HG03432 (cell line): ENCODE measurements around the gene USH2A.
"Not testable (repeated sequence)": the region's sequence is repeated elsewhere in the genome, so short reads cannot be mapped to it uniquely, and the experiment has no call there.

Experiments
- ATAC-seq: cut with Tn5 transposase; IDR thresholded peaks from one replicate; pipeline ENCODE4 v1.9.1; 2021; ENCODE audit warnings: mild to moderate bottlenecking, moderate library complexity; ENCODE audit not compliant: unreplicated experiment

Gene USH2A

DNA sequence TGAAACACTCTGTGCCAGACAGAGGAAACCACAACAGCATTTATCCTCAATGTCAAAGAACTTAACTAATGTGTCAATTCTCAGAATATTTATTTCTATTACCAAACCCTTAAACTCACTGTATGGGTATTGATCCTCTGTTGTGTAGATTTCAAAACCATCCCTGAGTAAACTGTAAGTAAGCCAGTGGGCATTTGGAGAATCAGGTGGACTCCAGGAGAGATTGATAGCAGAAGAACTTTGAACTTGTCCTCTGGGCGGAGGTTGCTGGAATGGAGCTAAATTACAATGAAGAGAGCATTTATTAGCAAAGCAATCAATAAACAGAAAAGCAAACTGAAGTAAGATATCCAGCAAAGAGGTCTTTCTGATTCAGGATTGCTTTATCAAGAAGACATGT, 216.1 kb downstream of the USH2A start:
- no peak for ATAC-seq

GRCh38 chr1:216205176-216205575, 218.1 kb downstream of the USH2A start:
- ATAC-seq, result no peak

DNA sequence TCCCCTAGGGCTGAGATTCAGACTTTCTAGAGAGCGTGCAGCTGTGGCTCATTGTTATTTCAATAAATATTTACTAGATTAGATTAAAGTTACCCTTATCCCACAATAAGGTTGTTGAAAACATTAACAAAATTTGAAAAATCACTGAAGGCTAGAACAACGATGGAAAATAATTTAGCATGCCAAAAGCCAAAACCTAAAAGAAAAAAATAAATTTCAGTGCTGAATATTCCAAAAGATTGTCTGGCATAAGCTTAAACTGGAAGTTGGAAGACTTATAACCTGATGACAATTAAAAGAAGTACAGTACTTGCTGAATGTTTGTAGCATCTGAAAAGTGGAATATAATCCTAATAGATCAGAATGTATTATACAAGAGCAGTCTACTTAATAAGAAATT, 221.3 kb downstream of the USH2A start:
- no peak for ATAC-seq

DNA sequence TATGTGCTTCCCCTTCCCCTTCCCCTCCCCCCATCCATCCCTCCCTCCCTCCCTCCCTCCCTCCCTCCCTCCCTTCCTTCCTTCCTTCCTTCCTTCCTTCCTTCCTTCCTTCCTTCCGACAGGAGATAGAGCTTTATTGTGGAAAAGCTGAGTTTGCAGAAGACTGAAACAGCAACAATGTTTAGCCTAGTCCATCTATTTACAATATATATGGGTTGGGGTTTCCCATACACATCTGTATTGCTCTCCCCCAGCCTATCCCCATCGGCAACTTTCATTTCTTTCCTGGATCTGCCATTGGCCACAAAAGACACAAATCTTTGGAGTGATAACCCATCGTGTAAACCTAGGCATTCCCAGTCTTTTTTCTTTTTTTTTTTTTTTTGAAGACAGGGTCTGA, 222.3 kb downstream of the USH2A start:
- ATAC-seq, result no peak

DNA sequence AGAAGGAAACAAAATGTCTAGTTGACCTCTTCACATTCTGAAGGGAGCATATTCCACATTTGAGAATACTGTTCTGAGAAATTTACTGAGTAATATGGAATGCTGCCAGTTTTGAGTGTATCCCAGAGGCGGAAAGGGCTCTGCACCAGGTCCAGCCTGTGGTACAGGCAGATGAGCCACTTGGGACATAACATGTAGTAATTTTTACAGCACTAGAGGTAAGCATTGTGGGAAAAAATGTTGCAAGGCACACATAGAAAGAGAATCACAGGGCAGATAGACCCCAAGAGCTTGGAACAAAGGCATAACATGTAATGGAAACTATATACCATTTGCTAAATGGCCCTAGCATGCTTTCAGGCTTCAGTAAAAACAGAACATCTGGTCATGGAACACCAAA, 228.5 kb downstream of the USH2A start:
- no peak for ATAC-seq

- ATAC-seq, result no peak
These were observed 229.3 kb downstream of the USH2A start for GRCh38 chr1:216193839-216194443.

DNA sequence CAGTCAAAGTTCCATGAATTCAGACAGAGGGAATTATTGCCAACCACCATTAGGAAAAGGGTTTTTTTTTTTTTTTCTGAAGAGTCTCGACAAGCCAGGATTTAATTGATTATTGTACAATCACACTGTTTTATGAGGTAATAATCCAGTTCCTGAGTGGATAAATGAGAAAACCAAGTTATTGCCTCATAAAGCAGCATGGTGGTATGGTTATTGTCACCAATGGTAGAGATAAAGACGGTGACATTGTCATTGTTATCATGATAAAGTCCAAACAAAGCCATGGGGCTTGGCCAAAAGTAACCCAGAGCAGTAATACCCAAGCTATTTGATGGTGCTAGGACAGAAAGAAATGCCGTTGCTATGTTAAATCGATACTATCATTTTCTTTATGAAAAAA, 232.8 kb downstream of the USH2A start:
- no peak for ATAC-seq

GRCh38 chr1:216186816-216187215, 236.4 kb downstream of the USH2A start:
- ATAC-seq, result peak; percentile 43

DNA sequence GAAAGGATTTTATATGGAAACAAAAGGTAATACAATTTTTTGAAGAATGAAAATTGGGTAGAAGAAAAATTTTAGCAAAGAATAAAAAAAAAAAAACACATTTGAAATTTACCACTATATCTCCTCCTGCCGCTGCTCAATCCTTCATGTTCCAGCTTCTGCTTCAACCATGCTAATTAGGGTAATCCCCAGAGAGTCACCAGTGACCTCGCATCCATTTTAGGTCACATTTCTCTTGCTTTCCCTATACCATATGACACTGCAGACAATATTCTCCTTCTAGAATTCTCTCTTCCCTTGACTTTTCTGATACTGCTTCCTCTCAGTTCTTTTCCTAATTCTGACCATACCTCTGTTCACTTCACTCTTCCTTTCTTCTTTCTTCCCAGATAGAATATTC, 237.1 kb downstream of the USH2A start:
- no peak for ATAC-seq

- ATAC-seq, result no peak
These were observed 239.0 kb downstream of the USH2A start for GRCh38 chr1:216184126-216184680.

DNA sequence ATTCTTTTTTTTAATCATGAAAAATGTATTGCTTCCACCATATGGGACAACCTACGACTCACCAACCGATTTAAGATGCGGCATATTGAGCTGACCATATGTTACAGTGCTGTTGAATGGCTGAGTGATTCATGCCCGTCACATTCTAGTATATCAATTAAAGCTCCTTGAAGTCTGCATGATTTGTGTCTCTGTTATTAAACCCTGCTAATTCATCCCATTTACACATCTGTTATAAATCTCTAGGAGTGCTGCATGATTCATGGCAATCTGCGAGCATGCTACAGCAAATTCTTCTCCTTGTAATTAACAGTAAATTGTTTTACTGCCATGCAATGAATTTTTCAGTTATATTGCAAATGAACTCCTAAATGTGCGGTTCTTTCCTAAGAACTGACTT, 239.8 kb downstream of the USH2A start:
- no peak for ATAC-seq

DNA sequence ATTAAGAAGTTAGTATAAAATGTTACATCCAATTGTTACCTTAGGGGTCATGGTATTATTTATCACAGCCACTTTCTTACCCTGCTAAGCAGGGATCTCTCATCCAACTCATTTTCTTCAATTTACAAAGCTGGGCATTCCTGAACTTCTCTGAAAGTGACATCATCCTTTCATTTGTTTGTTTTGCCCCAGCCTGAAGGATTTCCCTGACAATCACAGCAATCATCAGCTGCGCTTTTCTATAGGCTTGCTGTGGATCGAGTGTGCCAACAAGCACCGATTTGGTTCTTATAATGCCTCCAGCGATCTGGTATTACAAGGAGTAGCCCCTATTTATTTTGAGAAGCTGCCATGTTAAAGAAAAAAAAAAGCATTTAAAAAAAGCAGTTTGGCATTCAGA, 240.2 kb downstream of the USH2A start:
- no peak for ATAC-seq

GRCh38 chr1:216181590-216181989, 241.7 kb downstream of the USH2A start:
- ATAC-seq, result no peak

GRCh38 chr1:216178281-216178680, 245.0 kb downstream of the USH2A start:
- ATAC-seq, result no peak

- no peak for ATAC-seq
These were observed 246.3 kb downstream of the USH2A start for GRCh38 chr1:216176970-216177369.

DNA sequence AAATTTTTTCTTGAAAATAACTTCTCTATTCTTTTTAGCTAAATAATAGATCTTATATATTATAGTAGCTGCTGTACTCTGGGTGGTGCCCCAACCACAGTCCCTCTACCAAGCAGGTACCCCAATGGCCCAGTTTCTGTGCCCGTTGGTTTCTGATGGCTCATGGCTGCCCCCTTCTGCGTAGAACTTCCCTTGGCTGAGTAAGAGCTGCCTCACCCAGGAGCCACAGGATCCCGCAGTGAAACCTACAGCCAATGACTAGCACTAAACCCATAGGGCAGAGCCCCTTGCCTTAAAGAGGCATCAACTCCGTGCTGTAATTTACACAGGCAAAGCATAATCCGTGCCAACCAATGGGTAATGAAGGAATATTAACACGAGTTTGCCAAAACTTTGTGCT, 247.5 kb downstream of the USH2A start:
- no peak for ATAC-seq

- ATAC-seq, result no peak
These were observed 249.8 kb downstream of the USH2A start for GRCh38 chr1:216173376-216173995.

- ATAC-seq, result no peak
These were observed 253.9 kb downstream of the USH2A start for GRCh38 chr1:216169351-216169750.

- ATAC-seq, result no peak
These were observed 254.7 kb downstream of the USH2A start for GRCh38 chr1:216168546-216168945.

DNA sequence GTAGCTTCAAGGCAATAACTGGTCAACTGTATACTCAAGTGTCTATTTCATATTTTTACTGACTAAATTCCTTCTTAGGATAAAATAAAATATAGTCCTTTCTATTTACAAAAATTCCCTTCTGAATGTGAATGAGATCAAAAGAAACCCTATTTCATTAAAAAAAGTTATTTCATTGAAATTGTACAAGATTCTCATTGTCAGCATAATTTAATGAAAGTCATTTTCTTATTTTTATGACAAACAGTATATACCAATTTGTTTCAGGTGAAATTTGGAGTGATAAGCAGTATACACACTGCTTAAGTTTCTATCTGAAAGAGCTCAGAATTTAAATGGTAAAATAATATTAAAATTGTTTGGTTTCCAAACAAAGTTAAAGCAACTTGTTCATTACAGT, 269.2 kb downstream of the USH2A start:
- ATAC-seq, result no peak

GRCh38 chr1:216153130-216153529, 270.1 kb downstream of the USH2A start:
- no peak for ATAC-seq

- not testable (repeated sequence) for ATAC-seq
These were observed 277.7 kb downstream of the USH2A start for GRCh38 chr1:216145451-216146018.
